Upper lobe of left lung (tissue), 6 donors: ENCODE measurements around the gene KCNK4. TPM values are rescaled to one million over a fixed set of nuclear protein-coding genes. Genes with fewer than 3 reads are reported as not detected.

Source experiments
- ATAC-seq, 2 donors: fragments of 200-7000 bp; cut with Tn5 transposase; one replicate each; pipeline ENCODE4 v1.9.1; 2022; ENCODE audit warnings: mild to moderate bottlenecking in 2 of 2, moderate library complexity in 2 of 2; ENCODE audit not compliant: low FRiP score in 2 of 2
- DNase-seq, 2 donors: peaks; one replicate each; pipeline ENCODE4 v3.0.0-alpha.2; 2019 to 2020
- H3K27ac ChIP-seq, 4 donors: fragments of 200-600 bp; sonication (generic); one replicate each; pipeline ENCODE4 v1.5.1; 2016 to 2019
- H3K27me3 ChIP-seq, 4 donors: fragments of 200-600 bp; sonication (generic); one replicate each; pipeline ENCODE4 v1.5.1; 2017 to 2019
- H3K36me3 ChIP-seq, 4 donors: fragments of 200-600 bp; sonication (generic); one replicate each; pipeline ENCODE4 v1.5.1; 2016 to 2019
- H3K4me1 ChIP-seq, 4 donors: fragments of 200-600 bp; sonication (generic); one replicate each; pipeline ENCODE4 v1.5.1; 2018 to 2019
- H3K4me3 ChIP-seq, 4 donors: fragments of 200-600 bp; sonication (generic); one replicate each; pipeline ENCODE4 v1.5.1; 2017 to 2019; ENCODE audit warnings: mild to moderate bottlenecking in 2 of 4, moderate library complexity in 1 of 4
- H3K9me3 ChIP-seq, 4 donors: fragments of 200-600 bp; sonication (generic); one replicate each; pipeline ENCODE4 v1.5.1; 2018 to 2019
- CTCF ChIP-seq, 6 experiments: fragments of 450-650 bp in 4 of 6; fragments of 200-600 bp in 2 of 6; sonication (generic) in 2 of 6; IDR thresholded peaks; one replicate each; pipeline ENCODE4 v1.5.1; 2016 to 2019; ENCODE audit warnings: antibody characterized with exemption in 6 of 6
- EP300 ChIP-seq, 4 donors: sonication (generic); formaldehyde crosslinking; IDR thresholded peaks; one replicate each; pipeline ENCODE4 v1.5.1; 2017; ENCODE audit warnings: antibody characterized with exemption in 4 of 4, control low read depth in 2 of 4
- POLR2A ChIP-seq, 4 donors: fragments of 450-650 bp; IDR thresholded peaks; one replicate each; pipeline ENCODE4 v1.5.1; 2016 to 2017; ENCODE audit warnings: antibody characterized with exemption in 4 of 4, mild to moderate bottlenecking in 2 of 4
- POLR2AphosphoS5 ChIP-seq, 2 donors: sonication (generic); formaldehyde crosslinking; IDR thresholded peaks; one replicate each; pipeline ENCODE4 v1.5.1; 2017; ENCODE audit warnings: antibody characterized with exemption in 2 of 2
- WGBS, 2 donors: methylation state at CpG; one replicate each; pipeline ENCODE4 v1.1.5; 2017 to 2018; 5-methylcytosine and 5-hydroxymethylcytosine counted together
- total RNA-seq, 6 donors: library from RNA; depleted of rRNA in 4 of 6; stranded (reverse); fragments of >200 nt in 4 of 6; gene quantifications; one replicate each; pipeline versions ENCODE4 v1.1.0 to v1.2.1, GENCODE V29; 2016 to 2021
- donor health status: DM: no; HTN: no; CAD: no; lungs with moderate emphysema.
- donor health status: DM: no; HTN: yes; CAD: no; lungs with severe emphysema.

The KCNK4 gene
- total RNA-seq, 6 donors from 2014 or later, result 0.17 to 0.55 (median 0.26) TPM; not detected in 3

DNA sequence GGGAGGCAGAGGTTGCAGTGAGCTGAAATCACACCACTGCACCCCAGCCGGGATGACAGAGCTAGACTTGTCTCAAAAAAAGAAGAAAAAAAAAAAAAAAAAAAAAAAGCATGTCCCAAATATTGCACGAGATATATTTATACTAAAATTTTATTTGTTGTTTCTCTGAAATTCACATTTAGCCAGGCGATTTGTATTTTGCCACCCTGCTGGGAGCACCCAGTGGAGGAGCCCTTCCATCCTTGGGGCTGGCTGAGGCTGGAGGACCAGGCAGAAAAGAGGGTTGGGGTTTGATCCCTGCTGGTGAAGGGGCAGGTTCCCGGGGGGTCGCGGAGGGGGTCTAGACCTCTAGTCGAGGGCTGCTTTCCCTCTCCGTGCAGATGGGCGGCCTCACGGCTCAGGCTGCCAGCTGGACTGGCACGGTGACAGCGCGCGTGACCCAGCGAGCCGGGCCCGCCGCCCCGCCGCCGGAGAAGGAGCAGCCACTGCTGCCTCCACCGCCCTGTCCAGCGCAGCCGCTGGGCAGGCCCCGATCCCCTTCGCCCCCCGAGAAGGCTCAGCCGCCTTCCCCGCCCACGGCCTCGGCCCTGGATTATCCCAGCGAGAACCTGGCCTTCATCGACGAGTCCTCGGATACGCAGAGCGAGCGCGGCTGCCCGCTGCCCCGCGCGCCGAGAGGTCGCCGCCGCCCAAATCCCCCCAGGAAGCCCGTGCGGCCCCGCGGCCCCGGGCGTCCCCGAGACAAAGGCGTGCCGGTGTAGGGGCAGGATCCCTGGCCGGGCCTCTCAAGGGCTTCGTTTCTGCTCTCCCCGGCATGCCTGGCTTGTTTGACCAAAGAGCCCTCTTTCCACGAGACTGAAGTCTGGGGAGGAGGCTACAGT lies 8.1 kb downstream of the KCNK4 start:
- peaks cover 0 to 42% (median 28%) of the 10 kb centered on the region in 4 donors for H3K27me3 ChIP-seq

GRCh38 chr11:64299847-64300648 lies 8.9 kb downstream of the KCNK4 start, which contains the start of gene CATSPERZ:
Gene CATSPERZ (plus strand): TSS chr11:64300358. CDS start chr11:64300411, 53 bp downstream.
- no peak for DNase-seq
- no peak for TF ChIP-seq POLR2AphosphoS5 (IDR thresholded peaks at IDR 0.05)
- TF ChIP-seq CTCF (IDR thresholded peaks at IDR 0.05), result no peak
- peak in 1 of 2 donors; percentile 1 for ATAC-seq
- Histone ChIP-seq H3K9me3 (no peaks in the 10 kb centered on the region), H3K36me3 (no peaks in the 10 kb centered on the region), H3K27me3 (peaks cover 0 to 42% (median 27%) of the 10 kb centered on the region in 4 donors), H3K4me1 (peaks cover 30 to 39% (median 35%) of the 10 kb centered on the region in 4 donors), H3K4me3 (peak within 1 kb of the TSS; percentile 15 to 53 (median 44)), H3K27ac (peak within 1 kb of the TSS in 2 of 4 donors; percentile 14 to 45)
- WGBS, 2 donors, result 0 to 6% methylated on average over 20 to 41 of the region's 54 CpGs

More for the DNA sequence above, 8.1 kb downstream of the KCNK4 start:
- ATAC-seq, result peak in 1 of 2 donors; percentile 55
- WGBS, 2 donors, result 6 to 11% methylated on average over 17 to 43 of the region's 60 CpGs
- TF ChIP-seq CTCF (IDR thresholded peaks at IDR 0.05) (no peak), POLR2AphosphoS5 (IDR thresholded peaks at IDR 0.05) (peak in 1 of 2 donors; percentile 18), EP300 (IDR thresholded peaks at IDR 0.05) (no peak), POLR2A (IDR thresholded peaks at IDR 0.05) (peak in 1 of 4 donors; percentile 30)
- Histone ChIP-seq H3K9me3 (no peaks in the 10 kb centered on the region), H3K36me3 (no peaks in the 10 kb centered on the region), H3K4me1 (peaks cover 27 to 39% (median 32%) of the 10 kb centered on the region in 4 donors), H3K27ac (peak overlapping the region in 2 of 4 donors; percentile 14 to 45), H3K4me3 (peak overlapping the region; percentile 15 to 53 (median 44))
- peak; percentile 58 to 94 for DNase-seq

GRCh38 chr11:64303109-64304031 lies 12.3 kb downstream of the KCNK4 start:
- 77 to 83% methylated on average over 9 to 13 of the region's 13 CpGs for WGBS, 2 donors
- ATAC-seq, result no peak
- DNase-seq, result no peak
- H3K9me3 ChIP-seq, result no peaks in the 10 kb centered on the region
- H3K4me1 ChIP-seq, result peaks cover 37 to 53% (median 49%) of the 10 kb centered on the region in 4 donors
- peaks cover 0 to 21% (median 12%) of the 10 kb centered on the region in 4 donors for H3K27me3 ChIP-seq
- peaks cover 0 to 9% (median 0%) of the 10 kb centered on the region in 4 donors for H3K36me3 ChIP-seq
- H3K4me3 ChIP-seq, result no peak overlapping the region
- peak overlapping the region in 2 of 4 donors; percentile 91 to 97 for H3K27ac ChIP-seq
- TF ChIP-seq POLR2AphosphoS5 (IDR thresholded peaks at IDR 0.05) (no peak), CTCF (IDR thresholded peaks at IDR 0.05) (no peak), POLR2A (IDR thresholded peaks at IDR 0.05) (no peak), EP300 (IDR thresholded peaks at IDR 0.05) (no peak)

DNA sequence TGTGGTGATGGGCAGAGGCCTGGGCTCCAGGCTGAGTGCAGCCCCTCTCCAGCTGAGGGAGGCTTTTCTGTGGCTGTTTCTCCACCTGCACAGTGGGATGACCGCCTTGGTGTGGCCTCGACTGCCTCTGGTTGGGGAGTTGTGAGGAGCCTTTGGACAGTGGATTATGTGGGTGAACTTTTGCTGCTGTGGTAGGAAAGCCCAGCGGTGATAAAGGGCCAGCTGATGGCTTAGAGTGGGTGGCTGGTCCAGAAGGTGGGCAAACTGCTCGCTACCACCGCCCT lies 12.9 kb downstream of the KCNK4 start:
- peak overlapping the region in 3 of 4 donors; percentile 84 to 96 (median 90) for H3K4me3 ChIP-seq
- 54 to 57% methylated on average over 5 of the region's 5 CpGs for WGBS, 2 donors
- no peak for ATAC-seq
- H3K27me3 ChIP-seq, result peaks cover 0 to 19% (median 11%) of the 10 kb centered on the region in 4 donors
- TF ChIP-seq POLR2AphosphoS5 (IDR thresholded peaks at IDR 0.05) (no peak), POLR2A (IDR thresholded peaks at IDR 0.05) (no peak), EP300 (IDR thresholded peaks at IDR 0.05) (no peak), CTCF (IDR thresholded peaks at IDR 0.05) (no peak)
- no peaks in the 10 kb centered on the region for H3K9me3 ChIP-seq
- H3K27ac ChIP-seq, result peak overlapping the region; percentile 91 to 97 (median 94)
- peaks cover 36 to 53% (median 48%) of the 10 kb centered on the region in 4 donors for H3K4me1 ChIP-seq
- no peak for DNase-seq
- peaks cover 0 to 9% (median 0%) of the 10 kb centered on the region in 4 donors for H3K36me3 ChIP-seq
